HG02623 (cell line): ENCODE results near the gene UNC5C.

ENCODE experiments used
- ATAC-seq: cut with Tn5 transposase; IDR thresholded peaks from one replicate; pipeline ENCODE4 v1.9.1; 2021; ENCODE audit warnings: moderate library complexity; ENCODE audit not compliant: unreplicated experiment

UNC5C gene

DNA sequence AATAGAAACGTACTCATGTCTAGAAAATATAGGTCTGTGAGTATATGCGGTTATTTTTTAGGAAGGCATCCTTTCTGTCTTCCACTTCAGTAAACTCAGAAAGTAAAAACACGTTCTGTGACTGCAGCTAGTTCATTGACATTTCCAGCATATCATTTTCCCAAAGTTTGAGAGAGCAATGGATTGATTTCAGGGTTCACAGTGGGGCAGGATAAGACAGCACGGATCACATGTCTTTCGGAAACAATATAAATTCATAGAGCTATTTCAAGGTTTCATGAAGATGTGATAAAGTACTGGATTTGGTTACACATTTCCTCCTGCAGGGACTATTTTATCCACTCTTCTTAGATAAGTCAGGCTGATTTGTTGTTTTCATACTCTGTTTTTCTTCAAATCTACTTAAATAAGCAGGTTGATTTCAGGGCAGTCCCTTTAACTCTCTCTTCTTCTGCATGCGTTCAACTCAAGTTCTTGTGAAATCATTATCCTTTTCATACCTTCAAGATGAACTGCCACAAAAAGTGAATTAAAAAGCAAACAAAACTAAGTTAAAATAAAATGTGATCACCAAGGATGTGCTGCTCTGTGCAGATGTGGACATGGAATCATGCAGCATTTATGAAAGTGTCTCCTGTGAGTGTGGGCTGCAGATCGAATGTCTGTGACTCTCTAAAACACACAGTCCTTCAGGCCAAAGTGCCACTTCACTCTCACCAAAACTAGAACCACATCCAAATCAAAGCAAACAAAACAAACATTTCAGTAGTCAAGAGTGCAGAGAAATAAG, 187.7 kb downstream of the UNC5C start:
- no peak for ATAC-seq

DNA sequence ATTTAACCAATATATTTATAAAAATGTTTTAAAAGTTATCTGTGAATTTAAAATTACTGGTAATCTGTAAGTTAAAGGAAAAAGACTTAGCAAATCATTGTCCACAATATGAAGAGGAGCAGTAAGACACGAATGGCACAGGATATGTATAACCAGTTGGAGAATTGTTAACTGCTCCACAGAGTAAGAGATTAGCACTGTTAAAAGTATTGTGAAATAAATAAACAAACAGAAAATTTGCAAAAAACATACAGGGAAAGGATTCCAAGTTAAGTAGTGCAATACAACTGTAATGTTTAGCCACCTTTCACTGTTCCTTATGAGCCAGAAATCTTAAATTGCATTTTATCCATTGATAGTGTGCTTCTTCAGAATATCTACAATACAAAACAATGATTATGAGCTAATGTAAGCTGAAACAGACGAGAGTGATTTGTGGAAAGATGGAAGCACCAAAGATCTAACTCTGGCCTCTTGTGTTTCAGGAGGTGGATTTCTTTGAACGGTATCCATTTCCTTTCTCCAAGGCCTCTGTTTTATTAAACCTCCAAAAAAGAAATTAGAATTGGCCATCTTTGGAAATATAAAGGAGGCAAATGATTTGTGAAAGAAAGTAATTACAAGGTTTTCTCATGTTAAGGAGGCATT, 188.4 kb downstream of the UNC5C start:
- ATAC-seq, result no peak

DNA sequence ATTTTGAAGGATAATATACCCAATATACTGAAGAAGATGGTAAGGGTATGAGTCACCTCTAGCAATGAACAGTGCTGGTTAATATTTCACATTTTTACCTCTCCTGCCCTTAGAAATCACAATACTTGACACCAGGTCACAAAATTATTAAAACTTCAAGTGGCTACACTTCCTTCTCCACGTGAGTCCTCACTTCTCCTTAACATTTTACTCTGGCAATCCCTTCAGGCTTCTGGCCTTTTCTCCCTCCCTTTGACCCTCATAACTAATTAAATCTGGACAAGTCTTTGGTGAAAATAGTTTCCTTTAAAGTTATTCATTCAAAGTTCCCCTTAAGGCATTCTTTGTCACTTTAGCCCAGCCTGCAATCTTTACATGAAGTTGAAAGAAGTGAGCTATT, 190.4 kb downstream of the UNC5C start:
- no peak for ATAC-seq

DNA sequence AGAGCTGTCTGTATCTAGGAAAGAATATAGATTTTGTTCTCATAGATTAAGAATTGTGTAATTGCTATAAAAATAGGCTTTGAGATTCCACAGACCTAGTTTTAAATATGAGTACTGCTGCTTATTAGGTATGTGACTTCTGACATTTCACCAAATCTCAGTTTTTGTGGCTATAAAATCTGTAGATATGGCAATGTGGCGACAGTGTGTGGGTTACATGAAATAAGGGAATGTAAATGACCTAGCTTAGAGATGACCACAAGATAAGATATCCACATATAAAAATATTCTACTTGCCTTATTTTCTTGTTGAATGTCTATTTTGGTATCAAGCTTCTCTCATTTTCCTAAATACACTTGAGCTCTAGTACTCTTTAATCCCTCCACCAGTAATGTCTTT, 193.8 kb downstream of the UNC5C start:
- ATAC-seq, result no peak

DNA sequence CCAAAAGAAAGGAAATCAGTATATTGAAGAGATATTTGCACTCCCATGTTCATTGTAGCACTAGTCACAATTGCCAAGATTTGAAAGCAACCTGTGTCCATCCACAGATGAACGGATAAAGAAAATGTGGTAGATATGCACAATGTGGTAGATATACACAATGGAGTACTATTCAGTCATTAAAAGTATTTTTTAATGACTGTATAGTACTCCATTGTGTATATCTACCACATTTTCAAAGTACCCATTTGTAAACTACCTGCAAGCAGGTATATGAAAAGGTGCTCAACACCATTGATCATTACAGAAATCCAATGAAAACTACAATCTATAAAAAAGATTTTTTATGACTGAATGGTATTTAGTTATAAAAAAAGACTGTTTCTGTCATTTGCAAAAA, 200.4 kb downstream of the UNC5C start:
- ATAC-seq, result no peak

DNA sequence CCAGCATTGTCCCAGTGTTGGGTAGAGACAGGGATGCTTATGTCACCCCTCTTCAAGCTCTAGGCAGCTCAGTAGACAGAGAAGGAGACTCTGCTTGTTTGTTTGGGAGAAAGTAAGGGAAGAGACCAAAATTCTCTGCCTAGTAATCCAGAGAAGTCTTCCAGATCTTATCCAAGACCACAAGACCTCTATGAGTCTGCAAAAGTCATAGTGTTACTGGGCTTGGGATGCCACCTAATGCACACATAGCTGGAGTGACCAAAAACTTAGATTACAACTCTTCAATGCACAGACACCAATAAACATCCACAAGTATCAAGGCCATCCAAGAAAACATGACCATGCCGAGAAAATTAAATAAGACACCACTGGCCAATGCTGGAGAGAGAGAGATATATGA, 205.5 kb downstream of the UNC5C start:
- no peak for ATAC-seq

DNA sequence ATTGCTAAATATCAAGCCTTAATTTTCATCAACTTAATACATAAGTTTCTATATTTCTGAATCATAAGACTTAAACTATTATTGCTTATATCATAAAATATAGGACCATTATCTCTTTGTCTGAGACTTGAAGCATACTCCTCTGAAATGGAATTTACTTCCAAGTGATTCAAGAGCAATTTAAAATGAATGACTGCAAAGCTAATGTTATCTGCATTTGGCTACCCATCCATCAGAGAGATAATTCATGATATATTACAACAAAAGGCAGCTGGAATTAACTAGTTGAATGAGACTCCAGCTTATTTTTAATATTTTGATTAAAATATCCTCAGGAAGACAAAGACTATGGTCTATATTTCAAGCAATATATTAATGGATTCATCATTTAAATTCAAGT, 208.6 kb downstream of the UNC5C start:
- ATAC-seq, result no peak

DNA sequence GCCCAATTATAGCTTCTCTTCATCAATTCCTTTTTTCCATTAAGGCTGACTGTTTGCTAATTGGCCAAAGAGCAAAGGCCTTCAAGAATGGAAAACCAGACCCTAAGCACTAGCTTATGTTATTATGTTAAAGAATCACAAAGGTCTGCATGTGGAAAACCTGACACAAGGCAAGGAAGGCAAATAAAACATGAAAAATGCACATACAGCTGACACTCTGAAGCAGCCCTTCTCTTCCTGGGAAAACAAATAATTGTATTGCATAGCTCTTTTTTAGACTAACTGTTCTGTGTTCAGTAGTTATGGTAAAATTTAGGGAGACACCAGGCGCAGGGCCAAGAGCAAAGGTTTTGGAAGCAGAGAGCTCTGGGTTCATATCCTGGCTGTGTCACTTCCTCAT, 223.1 kb downstream of the UNC5C start:
- no peak for ATAC-seq

DNA sequence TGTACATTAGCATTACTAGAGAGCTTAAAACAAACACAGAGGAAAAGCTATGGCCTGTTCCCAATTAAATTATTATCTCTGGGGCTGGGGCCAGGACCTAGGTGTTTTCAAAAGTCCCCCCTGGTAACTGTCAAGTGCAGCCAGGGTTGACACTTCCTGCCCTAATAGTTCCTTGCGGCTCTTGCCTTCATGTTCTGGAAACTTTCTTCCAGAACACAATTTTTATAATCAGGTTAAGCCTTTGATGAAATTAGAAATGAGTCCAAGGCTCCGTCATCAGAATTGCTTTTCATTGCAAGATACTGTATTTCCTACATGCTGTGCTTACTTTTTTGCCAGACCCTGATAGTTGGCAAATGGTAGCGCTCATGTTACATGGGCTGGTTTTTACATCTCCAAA, 229.6 kb downstream of the UNC5C start:
- no peak for ATAC-seq

DNA sequence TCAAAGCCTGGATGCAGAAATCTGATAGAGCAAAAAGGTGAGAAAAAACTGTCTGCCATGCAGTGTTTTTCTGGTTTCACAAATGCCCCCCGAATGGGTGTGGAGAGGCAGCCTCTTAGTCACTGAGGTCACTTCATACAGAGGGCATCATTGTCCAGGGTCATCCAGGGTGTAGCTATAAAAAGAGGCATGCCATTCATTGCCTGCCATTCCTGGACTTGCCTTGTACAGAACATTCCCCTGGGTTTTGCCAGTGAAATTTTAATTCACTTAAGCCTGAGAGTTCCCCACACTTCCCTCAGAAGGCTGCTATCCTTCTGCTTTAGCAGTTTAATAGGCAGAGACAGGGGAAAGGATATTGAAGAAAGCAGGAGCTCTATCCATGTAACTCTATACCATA, 230.3 kb downstream of the UNC5C start:
- ATAC-seq, result no peak

DNA sequence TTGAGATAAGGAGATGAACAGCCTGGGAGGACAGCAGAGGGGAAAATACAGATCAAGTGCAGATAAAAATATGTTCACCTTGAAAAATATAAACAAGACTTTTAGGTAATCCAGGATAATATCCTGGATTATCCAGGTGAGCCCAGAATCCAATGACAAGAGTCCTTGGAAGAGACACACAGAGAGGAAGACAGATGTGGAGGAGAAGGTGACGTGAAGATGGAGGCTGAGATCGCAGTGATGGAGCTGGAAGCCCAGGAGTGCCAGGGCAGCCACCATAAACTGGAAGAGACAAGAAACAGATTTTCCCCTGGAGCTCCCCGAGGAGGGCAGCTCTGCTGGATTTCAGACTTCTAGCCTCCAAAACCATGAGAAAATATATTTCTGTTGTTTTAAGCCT, 230.7 kb downstream of the UNC5C start:
- no peak for ATAC-seq

DNA sequence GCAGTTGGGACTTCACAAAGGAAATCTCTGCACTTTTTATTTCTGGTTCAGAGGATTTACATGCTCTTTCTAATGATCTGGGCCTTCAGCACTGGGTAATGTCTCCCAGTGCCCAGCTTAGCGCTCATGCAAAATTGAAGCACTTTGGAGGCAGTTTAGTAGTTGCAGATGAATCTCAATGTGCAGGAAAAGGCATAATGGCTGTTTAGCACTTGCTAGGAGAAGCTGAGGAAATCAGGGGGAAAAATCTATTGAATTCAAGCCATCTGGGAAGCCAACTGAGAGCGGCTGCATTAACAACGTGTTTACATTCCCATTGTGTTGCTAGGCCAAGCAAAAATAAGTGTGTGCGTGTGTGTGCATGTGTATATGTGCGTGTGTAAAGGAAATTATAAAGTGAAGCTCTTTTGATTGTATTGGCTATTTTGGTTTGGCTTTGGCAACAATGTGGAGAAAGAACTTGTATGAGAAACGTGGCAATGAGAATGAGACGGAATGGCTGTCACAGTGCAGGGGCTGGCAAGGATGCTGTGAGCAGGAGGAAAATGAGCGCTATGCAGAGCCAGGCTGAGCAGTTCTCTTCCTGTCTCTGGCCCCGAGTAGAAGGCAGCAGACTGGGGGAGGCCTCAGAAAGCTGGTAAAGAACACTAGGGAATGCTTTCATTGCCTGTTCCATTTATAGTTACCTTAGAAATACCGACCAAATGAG, 231.5 kb downstream of the UNC5C start:
- no peak for ATAC-seq

DNA sequence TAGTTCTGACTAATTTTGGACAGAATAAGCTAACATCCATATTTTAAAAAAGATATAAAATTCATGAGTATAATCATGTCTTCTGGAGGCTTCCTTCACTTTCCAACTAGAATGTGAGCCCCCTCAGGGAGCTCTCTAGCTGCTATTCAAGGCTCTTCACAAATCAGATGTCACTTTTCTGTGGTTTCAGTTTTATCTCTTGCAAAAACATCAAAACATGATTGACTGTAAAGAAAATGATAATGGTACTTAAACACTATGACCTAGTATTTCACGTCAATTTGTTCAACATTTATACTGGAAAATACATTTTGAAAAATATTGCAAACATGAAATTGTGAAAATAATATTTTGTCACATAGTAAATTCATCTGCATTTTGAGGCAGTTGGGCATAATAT, 234.2 kb downstream of the UNC5C start:
- no peak for ATAC-seq

DNA sequence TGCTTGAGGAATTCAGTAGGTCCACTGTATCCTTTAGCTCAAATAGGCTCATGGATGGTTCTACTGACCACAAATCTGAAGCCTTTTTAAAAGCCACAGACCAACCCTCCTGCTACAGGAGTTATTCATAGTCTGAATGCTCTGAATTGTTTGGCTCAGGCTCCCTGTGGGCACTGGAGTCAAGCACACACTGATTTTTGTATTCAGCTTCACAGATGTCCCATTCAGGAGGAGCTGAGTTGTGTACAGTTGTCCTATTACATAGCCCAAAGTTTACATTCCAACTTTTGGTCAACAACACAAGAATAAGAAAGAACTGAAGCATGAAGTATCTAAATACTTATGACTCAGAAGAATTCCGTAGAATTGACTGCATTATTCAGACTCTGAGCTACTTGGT, 243.9 kb downstream of the UNC5C start:
- no peak for ATAC-seq

DNA sequence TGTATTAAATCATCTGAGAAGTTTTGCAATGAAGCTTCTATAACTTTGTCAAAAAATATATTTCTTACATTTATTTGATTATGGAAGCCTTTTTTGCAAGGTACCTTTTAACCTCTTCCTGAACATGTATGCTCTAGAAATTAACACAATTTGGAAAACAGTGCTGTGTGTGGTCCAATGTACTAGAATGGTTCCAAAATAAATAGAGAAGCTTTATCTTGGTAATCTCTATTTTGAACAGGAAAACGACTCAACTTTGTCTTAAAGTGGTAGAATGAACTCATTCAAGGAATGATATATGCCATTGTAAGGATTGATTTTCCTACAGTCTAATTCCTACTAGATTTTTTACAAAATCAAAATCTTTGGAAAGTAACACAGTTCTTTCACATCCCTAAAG, 248.5 kb downstream of the UNC5C start:
- no peak for ATAC-seq

DNA sequence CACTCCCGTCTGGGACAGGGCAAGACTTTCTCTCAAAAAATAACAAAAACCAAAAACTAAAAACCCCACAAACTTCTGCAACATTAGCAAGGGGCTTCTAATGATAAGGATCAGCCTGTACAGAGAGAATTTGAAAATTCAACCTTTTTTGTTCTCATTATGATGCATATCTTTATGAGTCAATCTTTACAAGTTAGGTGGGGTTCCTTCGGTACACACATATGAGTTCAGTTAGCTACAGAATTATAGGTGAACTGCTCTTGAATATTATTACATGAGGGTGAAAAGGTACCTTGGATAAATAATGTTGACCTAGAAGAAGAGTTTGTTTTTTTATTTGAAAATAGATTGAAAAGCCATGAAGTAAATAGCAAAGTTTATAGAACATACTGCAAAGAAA, 252.7 kb downstream of the UNC5C start:
- no peak for ATAC-seq

DNA sequence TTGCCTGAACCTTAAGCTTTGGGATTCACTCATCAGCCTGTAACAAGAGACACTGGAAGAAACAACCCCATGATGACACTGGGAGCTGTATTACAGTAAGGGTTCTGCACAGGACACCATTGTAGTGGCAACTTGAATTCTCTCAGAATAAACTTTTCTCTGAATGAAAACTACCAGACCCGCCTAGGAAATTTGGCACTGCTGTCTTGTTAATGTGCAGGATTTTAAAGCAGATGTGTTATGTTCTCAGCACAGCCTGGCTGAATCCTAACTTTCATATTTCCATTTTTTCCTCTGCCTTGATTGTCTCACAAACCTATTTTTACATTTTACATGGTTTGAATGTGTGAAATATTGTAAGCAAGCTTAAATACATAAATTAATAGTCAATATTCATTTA, 253.6 kb downstream of the UNC5C start:
- ATAC-seq, result no peak

DNA sequence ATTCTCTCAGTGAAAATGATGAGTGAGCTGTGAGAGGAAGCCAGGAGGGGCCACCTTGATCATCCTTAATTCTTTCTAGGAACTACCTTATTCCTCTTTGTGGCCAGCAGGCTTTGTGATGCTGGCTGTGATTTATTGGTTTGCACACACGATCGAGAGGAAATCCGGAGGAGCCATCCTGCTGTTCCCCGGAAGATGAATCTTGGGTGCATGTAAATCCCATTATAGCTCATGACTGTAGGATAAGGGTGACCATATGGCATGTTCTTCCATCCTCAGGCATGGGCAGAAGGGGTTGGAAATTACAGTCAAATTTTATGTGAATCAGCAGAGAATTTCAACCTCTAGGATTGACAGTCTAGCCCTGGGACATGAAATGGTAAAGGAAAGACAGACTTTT, 254.5 kb downstream of the UNC5C start:
- no peak for ATAC-seq

DNA sequence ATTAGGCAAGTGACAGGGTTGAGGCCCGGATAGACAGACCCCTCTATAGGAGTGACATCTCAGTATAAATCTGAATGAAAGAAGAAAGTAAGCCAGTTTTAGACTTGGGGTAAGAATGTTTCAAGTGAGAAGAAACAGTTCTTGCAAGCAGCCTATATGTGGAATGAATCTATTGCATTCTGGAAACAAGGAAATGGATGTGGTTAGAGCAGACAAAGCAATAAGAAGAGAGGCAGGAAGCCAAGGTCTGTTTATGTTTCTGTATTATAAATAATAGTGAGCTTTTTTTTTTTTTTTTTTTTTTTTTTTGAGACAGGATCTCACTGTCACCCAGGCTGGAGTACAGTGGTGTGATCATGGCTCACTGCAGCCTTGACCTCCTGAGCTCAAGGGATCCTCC, 255.8 kb downstream of the UNC5C start:
- no peak for ATAC-seq

DNA sequence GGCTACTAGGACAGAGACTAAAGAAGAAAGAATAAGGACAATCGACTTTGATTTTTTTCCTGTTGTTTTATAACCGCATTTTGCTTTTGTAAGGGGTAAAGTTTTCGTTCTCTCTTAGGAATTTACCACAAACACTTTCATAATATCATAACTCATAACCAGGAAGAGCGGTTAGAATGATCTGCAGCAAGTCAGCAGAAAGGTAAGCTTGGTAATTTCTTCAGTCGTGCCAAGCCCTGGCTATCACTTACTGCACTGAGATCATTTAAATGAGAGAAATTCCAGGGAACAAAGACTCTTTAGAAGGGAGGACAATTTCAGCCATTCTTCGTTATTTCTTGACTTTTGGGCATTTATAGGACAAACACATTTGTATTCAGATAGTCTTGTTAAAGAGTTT, 258.1 kb downstream of the UNC5C start:
- no peak for ATAC-seq

DNA sequence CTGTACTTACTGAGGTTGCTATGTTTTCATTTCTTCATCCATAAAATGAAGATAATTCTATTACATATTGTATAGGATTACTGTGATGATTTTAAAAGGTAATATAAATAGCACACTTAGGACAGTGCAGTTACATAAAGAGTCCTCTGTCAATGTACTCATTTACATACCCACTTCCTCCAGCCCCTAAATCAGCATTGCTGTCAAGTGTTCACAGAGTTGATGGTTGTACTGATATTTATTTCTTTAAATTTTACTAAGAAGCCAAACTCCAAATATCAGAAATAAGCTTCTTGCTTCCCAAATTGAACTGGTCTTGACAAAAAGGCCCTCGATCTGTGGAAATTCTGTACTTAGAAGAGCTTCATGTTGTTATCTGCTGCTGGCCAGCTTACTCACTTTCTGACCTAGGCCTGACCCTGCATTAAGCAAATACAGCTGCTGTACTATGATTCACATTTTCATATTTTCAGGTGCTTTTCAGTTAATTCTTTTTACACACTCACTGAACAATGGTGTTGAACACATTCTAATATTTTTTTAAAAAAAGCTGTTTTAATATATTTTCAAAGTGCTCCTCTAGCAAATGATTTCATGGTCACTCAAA, 259.6 kb downstream of the UNC5C start:
- peak; percentile 71 for ATAC-seq

DNA sequence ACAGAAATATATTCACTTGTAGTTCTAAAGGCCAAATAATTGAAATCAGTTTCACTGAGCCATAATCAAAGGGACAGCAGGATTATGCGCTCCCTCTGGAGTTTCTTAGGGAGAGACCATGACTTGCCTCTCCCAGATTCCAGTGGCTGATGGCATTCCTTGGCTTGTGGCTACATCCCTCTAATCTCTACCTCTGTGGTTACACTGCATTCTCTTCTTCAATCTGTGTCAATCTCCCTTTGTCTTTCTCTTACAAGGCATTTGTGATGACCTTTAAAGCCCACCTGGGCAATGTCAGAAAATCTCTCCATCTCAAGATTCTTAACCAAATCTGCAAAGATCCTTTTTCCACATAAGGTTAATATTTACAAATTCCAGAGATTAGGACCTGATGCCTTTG, 260.2 kb downstream of the UNC5C start:
- ATAC-seq, result no peak
